HuH-7 (cell line): ENCODE results near the gene CCDC85A.

Source experiments
- DNase-seq: peaks from one replicate; pipeline ENCODE4 v3.0.0; 2011; ENCODE audit warnings: low spot score

The CCDC85A gene

DNA sequence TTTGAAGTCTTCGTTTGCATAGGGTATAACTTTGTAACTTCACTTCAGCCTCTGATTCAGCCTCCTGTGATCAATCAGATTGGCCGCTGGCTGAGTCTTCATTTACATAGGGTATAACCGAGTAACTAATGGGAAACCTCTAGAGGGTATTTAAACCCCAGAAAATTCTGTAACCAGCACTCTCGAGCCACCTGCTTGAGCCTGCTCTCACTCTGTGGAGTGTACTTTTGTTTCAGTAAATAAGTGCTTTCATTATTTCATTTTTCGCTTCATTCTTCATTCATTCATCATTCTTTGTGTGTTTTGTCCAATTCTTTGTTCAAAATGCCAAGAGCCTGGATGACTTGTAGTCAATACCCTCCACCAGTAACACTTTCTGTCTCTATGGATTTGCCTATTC, 56.4 kb downstream of the CCDC85A start:
- no peak for DNase-seq

DNA sequence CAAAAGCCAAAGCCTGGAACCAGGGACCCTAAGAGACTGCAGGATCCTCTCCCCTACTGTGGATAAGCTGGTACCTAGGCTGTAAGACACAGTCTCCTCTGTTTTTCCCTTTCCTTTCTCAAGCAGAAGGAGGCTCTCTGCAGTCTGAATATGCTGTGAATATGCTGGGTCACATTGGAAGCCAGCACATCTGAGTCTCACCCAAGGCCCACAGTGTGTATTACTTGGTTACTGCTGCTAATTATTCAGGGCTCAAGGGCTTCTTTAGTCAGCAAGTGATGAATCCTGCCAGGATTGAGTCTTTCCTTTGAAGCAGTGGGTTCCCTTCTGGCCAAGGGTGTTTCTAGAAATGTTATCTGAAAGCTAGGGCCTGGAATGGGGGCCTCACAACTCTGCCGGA, 60.7 kb downstream of the CCDC85A start:
- DNase-seq: no peak

DNA sequence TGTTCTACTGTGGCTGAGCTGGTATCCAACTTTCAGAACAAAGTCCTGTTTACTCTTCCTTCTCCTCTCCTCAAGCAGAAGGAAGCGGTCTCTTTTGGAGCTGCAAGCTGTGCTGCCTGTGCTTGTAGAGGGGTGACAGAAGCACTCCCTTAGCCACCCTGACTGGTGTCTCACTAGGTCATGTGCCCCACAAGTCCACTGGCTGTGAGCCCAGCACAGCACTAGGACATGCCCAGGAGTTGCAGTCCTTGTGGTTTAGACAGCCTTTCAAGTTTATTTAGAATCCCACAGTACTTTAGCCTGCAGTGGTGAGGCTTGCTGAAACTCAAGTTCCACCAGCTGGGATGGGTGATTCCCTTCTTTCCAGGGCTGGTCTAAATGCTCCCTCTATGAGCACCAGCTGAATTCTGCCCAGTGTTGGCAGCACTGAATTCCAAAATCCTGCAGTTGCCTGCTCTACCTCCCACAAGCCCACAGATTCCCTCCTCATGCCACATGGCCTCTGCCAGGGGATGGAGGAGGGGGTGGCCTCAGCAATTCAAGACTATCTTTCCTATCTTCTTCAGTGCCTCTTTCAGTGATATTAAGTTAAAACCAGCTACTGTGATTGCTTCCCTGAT, 61.2 kb downstream of the CCDC85A start:
- DNase-seq: no peak

DNA sequence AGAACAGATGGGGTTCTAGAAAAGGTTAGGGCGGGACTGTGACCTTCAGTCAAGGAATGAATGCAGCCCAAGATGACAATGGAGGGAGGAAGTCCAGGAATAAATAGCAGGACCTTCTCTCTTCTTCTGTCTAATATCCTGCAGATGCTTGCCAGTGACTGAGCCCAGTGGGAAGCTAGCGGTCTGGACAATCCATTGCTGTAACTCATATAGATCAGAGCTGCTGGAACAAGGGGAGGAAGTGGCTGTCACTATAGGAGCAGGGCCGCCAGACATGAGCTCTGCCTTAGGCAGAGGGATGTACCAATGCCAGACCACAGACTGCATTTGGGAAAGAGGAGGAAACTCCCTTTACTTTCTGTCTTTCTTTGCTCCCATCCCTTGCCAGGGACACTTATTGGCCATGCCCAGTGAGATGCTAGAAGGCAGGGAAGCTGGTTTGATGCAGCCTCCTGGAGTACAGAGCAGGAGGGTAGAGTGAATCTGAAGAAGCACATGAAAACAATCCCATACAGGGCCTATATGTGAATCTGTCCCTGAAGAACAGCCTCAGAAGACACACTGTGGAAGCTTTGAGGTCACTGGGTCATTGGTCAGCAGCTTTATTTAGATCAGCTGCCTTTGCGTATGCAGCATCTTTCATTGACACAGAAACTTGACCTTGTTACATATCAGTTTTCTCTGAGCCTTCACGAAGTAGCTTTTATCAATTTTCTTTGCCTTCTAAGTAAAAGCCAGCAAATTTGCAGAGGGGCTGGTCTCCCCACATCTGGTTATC, 65.4 kb downstream of the CCDC85A start:
- no peak for DNase-seq

DNA sequence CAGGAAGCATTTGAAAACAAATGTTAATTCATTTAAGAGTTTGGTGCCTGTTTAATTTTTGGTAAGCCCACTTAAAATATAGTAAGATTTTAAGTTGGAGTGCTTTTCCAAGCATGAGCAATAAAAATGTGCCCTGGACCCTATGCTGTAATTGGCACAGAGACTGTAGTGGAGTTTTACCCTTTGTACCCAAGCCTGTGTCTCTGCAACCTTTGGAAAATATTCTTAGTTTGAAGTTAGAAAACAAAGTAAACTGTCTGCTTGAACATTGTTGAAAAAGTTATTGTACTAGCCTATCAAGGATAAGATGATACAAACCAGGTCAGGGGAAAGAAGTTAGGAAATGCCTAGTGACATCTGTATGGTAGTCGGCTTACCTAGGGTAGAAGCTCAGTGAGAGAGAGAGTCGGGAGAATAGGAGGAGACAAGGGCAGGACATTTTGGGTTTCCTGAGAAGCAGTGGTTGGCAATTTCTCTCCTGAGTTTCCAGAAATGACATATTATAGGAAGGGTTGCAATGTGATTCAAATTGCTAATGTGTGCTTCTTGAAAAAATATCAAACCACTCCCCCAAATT, 66.5 kb downstream of the CCDC85A start:
- no peak for DNase-seq

DNA sequence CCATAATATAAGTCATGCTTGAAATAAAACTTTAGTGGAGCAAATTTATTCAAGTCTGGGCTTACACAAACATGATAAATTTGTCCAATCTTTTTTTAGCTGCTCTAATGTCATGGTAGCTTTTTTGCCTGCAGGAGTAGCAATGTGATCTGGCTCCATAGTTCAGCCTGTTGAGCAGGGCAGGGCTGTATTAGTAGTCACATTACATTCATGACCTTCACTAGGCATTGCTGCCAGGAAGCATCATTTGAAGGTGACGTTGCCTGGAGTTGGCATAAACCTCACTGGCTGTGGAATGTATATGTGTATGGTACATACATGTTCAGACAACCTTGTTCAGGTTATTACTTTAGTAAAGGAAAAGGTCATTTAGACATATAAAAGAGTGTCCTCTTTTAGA, 76.6 kb downstream of the CCDC85A start:
- no peak for DNase-seq

DNA sequence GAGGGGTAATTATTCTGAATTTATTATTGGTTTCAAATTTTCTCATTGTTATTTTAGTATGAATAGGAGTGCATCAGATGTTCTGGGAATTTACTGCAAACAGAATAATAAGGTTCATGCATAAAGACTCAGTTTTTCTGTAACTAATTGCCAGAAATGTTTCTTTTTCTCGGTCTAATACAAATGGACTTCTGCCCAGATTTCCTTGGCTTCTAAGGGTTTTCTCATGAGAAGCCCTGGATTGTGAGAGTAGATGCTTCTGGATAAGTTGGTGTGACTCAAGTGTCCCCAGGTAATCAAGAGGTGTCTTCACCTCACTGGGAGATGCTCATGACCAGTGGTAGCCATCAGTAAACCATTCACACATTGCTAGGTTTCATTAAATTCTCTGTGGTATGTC, 78.5 kb downstream of the CCDC85A start:
- no peak for DNase-seq

DNA sequence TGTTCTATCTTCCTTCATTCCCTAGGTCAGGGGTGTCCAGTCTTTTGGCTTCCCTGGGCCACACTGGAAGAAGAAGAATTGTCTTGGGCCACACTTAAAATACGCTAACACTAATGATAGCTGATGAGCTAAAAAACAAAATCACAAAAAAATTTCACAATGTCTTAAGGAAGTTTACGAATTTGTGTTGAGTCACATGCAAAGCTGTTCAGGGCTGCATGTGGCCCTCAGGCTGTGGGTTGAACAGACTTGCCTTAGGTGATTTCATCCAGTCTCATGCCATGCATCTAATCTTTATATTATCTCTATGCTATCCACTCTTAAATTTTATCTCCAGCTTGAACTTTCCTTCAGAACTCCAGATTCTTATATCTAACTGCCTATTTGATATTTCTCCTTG, 80.1 kb downstream of the CCDC85A start:
- no peak for DNase-seq

DNA sequence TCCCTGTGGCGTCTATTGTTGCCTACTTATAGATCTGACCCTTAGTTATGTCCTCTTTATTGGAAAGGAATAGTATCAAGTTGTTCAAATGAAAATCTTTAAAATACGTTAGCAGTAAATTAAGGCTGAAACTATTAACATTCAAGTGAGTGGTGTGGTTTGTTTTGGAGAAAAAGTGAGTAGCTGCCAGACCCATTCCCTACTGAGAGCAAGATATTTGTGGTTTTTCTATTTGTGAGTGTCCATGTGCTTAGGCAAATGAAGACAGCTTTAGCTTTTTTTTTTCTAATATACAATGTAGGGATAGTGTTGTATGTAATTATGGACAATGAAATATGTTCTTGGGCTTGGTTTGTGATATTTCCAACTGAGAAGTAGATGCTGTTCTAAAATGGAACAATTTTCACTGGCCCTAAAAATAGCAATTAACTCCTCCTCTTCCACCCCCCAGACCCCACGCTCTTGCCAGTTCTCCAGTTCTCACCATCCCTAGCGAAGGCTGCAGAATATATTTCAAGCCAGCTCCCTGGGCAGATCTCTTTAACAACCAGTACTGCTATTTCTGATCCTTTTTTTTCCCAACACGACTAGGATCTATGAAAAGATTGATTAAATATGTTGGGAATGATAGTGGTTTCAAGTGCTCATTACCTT, 83.1 kb downstream of the CCDC85A start:
- no peak for DNase-seq

DNA sequence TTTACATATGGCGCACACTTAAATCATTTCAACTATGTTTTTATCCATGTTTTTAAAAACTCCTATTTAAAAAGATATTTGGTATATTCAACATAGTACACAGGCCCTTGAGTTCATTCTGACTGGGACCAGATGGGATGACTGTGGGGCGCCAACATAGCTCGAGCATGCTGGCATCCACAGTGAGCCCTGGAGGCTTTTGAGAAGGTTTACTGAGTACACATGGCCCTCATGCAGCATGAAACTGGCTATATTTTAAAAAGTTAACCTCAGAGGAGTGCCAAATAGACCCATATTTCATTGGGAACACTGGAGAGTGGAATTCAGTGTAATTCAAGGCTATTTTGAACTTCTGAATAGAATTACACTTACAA, 83.6 kb downstream of the CCDC85A start:
- DNase-seq: no peak

DNA sequence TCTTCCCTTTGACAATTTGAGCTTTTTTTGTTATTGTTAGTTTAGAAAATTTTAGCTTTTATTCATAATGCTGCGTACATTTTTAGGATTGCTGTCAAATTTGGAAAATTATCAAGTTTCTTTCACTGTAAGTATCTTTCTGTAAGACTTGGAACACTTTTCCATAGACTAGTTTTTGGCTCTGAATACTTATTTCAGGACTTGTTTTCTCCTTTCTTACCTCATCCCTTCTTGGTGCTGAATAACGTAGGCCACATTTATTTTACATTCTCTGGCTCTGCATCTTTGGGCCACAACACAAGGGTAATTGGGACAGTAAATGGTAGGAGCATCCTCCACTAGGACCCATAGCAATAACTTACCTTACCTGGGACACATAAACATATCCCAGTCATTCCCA, 85.1 kb downstream of the CCDC85A start:
- no peak for DNase-seq

DNA sequence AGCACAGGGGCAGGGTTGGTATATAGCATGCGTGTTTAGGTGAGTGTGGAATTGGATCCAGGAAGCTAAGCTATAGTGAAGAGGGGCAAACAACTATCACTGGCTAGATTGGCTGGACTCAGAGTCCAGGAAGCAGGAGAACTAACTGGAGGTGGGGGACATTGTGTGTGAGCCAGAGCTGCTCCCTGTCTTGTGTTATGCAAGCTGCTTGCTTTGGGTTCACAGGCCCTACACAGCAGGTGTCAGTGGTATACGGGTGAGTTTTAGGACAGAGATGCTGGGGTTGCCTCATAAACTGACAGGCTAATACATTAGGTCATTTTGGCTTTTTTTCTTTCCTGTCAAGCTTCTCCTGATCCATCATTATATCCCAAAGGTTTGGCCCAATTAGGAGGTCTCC, 87.5 kb downstream of the CCDC85A start:
- DNase-seq: no peak

DNA sequence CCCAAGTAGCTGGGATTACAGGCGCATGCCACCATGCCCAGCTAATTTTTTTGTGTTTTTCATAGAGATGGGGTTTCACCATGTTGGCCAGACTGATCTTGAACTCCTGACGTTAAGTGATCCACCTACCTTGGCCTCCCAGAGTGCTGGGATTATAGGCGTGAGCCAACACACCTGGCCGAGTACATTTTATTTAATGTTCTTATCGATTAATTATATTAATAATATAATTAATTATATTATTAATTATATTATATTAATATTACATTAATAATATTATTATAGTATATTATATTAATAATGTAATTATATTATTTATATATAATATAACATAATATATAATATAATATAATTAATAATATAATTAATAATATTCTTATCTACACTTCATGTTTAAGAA, 101.4 kb downstream of the CCDC85A start:
- no peak for DNase-seq

DNA sequence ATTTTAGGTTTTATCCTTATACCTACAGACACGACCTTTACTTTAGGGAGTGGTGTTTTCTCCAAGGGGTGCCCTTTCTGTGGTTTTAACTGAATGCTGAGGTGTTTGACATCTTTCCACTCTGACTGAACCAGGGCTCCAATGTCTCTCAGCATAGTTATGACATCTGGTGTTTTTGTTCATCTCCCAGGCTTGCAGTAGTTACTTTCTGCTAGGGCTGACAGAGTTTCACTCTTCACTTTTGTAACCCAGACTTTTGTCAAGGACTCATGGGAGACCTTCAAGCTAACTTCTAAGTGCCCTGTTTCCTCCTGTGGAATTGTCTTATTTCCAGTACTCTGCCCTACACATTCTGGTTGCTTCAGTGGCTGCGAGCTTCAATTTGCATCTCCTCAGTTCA, 103.1 kb downstream of the CCDC85A start:
- DNase-seq: no peak

DNA sequence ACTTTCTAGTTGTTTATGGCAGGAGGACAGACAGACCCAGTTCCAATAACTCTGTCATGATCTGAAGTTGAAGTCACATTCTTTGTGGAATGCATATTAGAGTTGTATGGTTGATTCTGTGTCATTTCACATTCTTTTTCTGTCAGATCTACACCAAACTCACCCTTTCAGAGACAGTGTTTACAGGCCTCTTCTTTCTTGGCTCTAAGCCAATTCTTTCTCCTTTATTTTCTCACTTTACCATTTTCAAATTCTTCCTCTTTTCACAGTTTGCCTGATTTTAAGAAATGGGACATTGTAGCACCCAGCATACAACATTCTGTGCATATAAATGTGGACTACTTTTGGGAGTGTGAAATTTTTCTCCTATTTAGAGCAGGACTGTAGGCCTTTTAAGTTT, 103.7 kb downstream of the CCDC85A start:
- DNase-seq: no peak

DNA sequence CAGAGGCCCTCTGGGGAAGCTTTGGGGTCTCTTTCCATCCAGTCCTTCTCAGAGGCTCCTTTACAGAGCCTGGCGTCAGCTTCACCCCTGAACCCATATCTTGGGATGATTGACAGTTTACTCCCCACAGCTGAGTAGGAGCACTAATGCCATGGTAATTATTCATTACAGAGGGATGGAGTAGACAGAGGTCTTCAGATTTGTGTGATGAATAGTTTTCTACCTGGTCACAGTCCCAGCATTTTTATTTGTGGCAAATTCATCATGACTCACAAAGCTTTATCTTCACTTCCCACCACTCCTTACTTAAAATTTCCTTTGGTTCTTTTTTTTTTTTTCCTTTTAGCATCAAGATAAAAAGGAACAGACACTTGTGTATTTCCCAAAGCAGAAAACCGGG, 104.2 kb downstream of the CCDC85A start:
- no peak for DNase-seq

DNA sequence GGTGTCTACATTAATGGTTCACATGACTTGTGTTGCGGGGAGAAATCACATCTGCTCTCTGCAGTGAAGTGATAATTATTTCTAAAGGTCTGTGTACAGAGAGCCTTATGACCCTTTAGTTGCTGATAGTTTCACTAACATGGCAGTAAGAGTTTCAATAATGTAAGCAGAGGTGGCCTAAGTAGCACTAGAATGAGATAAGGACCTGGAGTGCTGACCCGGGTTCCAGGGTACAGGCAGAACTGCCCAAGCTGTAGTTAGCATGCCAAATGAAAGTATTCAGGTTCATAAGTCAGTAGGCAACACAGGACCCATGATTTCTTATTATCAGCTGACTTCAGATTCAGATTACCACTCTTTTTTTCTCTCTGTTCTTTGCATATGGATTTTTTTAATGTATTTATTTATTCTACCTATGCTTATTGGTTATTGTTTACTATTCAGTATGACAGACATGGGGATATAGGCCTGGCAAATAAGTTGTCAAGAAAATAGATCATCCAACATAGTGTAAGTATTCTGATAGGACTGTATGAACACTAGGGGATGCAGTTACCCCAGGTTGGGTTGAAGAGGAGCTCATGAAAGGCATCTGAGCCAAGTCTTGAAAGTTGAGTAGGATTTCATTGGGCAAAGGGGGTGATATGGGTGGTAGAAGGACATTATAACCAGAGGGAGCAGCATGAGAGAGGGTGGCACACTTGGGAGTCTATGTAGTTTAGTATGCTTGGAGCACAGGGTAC, 105.2 kb downstream of the CCDC85A start:
- no peak for DNase-seq

DNA sequence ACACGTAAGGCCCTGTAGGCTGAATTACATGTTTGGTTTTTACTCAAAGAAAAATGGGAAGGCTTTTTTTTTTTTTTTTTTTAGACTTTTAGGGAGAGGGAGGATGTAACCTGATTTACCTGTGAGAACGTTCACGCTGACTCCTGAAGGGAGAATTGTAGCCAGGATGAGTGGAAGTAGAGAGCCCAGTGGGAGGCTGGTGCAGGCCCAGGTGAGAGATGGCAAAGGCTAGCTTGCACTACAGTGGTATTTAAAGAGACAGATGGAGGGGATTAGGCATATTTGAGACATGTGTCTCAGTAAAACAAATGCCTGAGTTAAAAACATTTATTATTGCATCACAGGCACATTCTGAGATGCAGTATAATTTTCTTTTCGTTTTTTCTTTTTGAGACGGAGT, 107.9 kb downstream of the CCDC85A start:
- DNase-seq: no peak

DNA sequence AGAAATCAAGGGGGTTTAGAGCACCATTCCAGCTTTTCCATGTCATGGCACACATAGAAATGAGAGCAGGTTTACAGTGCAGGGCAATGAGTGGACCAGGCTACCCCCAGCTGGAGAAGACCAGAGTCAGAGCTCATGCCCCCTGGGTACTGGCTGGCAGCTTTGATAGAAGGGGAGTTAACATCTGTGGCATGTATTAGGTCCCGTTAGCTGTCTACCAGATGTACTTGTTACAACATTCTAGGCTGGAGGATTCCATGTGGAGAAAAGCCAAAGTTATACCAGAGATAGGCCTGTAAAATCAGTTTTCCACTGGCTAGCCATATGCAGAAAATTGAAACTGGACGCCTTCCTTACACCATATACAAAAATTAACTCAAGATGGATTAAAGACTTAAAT, 109.2 kb downstream of the CCDC85A start:
- no peak for DNase-seq

DNA sequence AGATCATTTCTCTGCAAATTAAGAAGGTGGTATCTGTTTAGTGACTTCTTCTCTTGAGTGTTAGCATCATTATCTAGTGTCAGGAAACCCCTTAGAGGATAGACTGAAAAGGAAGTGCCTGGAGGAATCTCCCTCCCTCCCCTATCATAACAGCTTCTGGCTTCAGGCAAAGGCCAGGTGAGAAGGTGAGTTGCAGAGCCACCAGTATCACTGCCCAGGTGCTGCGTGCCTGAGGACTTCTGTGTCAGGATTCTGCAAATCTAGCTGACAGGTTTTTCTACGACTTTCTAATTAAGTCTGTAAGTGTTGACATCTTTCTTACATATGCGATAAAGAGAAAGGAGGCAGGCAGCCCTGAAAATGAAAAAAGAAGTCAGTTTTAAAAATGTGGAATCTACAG, 111.9 kb downstream of the CCDC85A start:
- DNase-seq: no peak

DNA sequence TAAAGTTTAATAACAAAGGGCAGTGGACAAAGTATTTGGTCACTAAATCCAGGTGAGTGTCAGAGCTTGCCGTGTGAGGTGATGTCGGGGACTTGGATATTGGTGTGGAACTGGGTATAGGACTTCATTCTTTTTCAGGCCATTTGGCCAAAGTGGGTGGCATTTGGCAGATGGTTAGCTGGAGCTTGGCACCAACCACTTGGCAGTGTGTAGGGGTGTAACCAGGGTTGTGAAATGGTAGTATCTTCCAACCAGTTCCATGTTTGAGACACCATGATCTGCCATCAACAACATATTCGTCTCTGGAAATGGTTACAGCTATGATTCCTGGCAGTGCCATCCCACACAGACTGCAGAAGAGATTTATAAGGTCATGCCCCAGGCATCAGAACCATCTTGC, 113.9 kb downstream of the CCDC85A start:
- DNase-seq: no peak

DNA sequence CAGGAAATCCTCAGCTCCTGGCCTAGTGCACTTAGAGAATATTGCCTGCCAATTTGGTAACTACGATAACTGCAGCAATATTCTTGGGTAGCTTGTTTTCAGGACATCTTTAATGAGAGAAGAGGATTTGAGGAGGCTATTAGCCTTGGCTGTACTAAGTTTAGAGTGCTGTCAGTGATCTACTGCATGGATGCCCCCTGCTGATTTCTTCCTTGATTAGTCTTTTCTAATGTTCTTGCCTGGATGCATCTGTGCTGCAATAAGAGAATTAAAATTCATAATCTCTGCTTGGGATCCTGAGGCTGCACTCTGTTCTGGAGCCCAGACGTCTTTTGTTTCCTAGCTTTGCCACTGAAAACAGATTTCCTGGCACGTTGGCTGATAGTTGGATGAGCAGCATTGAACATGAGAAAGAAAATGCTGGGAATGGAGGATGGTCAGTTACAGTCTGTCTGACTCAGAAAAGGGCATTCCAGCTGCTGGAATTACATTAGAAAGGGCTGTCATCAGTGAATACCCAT, 115.4 kb downstream of the CCDC85A start:
- no peak for DNase-seq
